ENCODE data around the gene UBL7. TPM values are rescaled to one million over a fixed set of nuclear protein-coding genes. Genes with fewer than 3 reads are reported as not detected.

UBL7 gene
- total RNA-seq, 1 experiment from 2014 or later, result 73.9 TPM

DNA sequence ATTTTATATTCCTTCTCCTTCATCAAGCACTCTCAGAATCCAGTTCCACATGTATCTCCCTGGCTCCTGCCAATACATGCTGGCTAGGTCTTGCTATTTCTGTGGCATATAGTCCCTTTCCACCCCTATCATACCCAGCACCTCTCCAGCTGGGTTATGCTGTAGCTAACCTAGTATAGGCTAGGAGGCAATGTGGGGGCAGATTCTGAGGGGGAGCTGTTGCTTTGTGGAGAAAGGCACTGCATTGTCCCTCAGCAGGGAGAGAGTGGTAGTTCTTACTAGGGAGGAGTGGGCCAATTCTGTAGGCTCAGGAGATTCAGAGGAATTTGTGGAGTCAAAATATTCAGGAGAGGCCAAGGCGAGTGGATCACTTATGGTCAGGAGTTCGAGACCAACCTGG, 39.4 kb upstream of the UBL7 start:
- H3K27ac ChIP-seq, result no peak overlapping the region
- peaks cover 13% of the 10 kb centered on the region for H3K4me1 ChIP-seq (replicated peaks; ENCODE audit: insufficient read depth)
- no peak overlapping the region for H3K4me3 ChIP-seq
- BruUV-seq (replicated peaks), result no TSS peak
- no peaks in the 10 kb centered on the region for H3K27me3 ChIP-seq (ENCODE audit: insufficient read depth, low read depth)
- DNase-seq, result no peak
- TF ChIP-seq, protein P1, sequence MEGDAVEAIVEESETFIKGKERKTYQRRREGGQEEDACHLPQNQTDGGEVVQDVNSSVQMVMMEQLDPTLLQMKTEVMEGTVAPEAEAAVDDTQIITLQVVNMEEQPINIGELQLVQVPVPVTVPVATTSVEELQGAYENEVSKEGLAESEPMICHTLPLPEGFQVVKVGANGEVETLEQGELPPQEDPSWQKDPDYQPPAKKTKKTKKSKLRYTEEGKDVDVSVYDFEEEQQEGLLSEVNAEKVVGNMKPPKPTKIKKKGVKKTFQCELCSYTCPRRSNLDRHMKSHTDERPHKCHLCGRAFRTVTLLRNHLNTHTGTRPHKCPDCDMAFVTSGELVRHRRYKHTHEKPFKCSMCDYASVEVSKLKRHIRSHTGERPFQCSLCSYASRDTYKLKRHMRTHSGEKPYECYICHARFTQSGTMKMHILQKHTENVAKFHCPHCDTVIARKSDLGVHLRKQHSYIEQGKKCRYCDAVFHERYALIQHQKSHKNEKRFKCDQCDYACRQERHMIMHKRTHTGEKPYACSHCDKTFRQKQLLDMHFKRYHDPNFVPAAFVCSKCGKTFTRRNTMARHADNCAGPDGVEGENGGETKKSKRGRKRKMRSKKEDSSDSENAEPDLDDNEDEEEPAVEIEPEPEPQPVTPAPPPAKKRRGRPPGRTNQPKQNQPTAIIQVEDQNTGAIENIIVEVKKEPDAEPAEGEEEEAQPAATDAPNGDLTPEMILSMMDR (conservative IDR thresholded peaks at IDR 0.05), result no peak
- TF ChIP-seq EZH2 (IDR thresholded peaks at IDR 0.05; ENCODE audit: low read depth), result no peak
- no peaks in the 10 kb centered on the region for H4K20me1 ChIP-seq (ENCODE audit: insufficient read depth)
- no peaks in the 10 kb centered on the region for H3K36me3 ChIP-seq (ENCODE audit: low read depth)
- intact Hi-C loops (cut with micrococcal nuclease; ENCODE audit: unreplicated experiment), result no loop called here
- H3K79me2 ChIP-seq (ENCODE audit: low read depth), result no peaks in the 10 kb centered on the region
- ChIA-PET CTCF (no interaction called here), POLR2A (ENCODE audit: unreplicated experiment) (no interaction called here)
- no peak overlapping the region for H2AFZ ChIP-seq
- H3K9me3 ChIP-seq (ENCODE audit: insufficient read depth, low read depth), result no peaks in the 10 kb centered on the region
- H3K4me2 ChIP-seq, result no peak overlapping the region
- H3K9me2 ChIP-seq (ENCODE audit: insufficient read depth), result no peaks in the 10 kb centered on the region
- H3F3A ChIP-seq (ENCODE audit: insufficient read depth, low read depth), result peaks cover 14% of the 10 kb centered on the region; the same call in 1 of the 2 replicates

DNA sequence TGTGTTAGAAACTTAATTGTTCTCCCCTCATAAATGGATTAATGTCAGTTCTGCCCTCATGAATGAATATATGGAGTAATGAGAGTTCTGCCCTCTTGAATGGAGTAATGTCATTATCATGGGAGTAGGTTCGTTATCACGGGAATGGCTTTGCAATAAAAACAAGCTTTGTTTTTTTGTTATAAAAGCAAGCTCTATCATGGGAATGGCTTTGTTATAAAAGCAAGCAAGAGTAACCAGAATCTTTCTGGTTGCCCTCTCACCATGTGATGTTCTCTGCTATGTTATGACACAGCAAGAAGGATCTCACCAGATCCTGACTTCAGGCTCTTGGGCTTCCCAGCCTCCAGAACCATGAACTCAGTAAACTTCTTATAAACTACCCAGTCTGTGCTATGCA, 38.4 kb upstream of the UBL7 start:
- no peak overlapping the region for H3K27ac ChIP-seq
- H3K79me2 ChIP-seq (ENCODE audit: low read depth), result no peaks in the 10 kb centered on the region
- DNase-seq, result no peak
- H2AFZ ChIP-seq, result no peak overlapping the region
- H3K4me1 ChIP-seq (replicated peaks; ENCODE audit: insufficient read depth), result peaks cover 13% of the 10 kb centered on the region
- H3K4me2 ChIP-seq, result no peak overlapping the region
- no TSS peak for BruUV-seq (replicated peaks)
- no peaks in the 10 kb centered on the region for H3K36me3 ChIP-seq (ENCODE audit: low read depth)
- CTCF ChIA-PET, result interaction anchor here (0.6 kb wide), 1 partner anchor 1466 kb away, joined by 5 read pairs; no protein-coding TSS in a partner anchor
- no peaks in the 10 kb centered on the region for H3K27me3 ChIP-seq (ENCODE audit: insufficient read depth, low read depth)
- no peaks in the 10 kb centered on the region for H4K20me1 ChIP-seq (ENCODE audit: insufficient read depth)
- intact Hi-C loops (cut with micrococcal nuclease; ENCODE audit: unreplicated experiment), result no loop called here
- H3K9me3 ChIP-seq (ENCODE audit: insufficient read depth, low read depth), result no peaks in the 10 kb centered on the region
- TF ChIP-seq, protein P1 (conservative IDR thresholded peaks at IDR 0.05), result no peak
- no peak for TF ChIP-seq EZH2 (IDR thresholded peaks at IDR 0.05; ENCODE audit: low read depth)
- no peak overlapping the region for H3K4me3 ChIP-seq
- POLR2A ChIA-PET (ENCODE audit: unreplicated experiment), result interaction anchor here (0.6 kb wide), 2 partner anchors 58 to 59 kb away, joined by 3 to 5 read pairs; no protein-coding TSS in a partner anchor
- H3F3A ChIP-seq (ENCODE audit: insufficient read depth, low read depth), result peaks cover 14% of the 10 kb centered on the region; the same call in 1 of the 2 replicates
- no peaks in the 10 kb centered on the region for H3K9me2 ChIP-seq (ENCODE audit: insufficient read depth)

DNA sequence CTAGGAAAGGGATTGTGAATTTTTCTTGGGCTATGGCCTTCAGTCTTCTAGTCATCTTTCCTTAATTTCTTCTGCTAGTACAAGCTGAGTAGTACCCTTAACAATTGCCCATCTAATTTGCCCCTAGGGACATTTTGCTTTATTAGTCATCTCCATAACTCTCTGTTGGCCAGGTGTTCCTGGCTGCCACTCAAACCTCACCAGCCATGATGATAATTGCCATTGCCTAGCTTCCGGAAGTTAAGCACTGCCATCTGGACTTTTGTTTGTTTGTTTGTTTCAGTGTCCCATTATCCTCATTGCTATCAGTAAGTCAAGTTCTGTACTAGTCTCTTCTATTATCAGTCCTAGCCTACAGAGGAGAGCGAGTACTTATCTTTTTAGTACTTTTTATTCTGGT, 36.6 kb upstream of the UBL7 start:
- intact Hi-C loops (cut with micrococcal nuclease; ENCODE audit: unreplicated experiment), result loop anchor here (1.0 to 2.0 kb wide), 2 partner anchors 33 to 49 kb away; no protein-coding TSS in a partner anchor
- peak; percentile 63 to 89 for DNase-seq

More for the DNA sequence above, 36.6 kb upstream of the UBL7 start:
- Histone ChIP-seq H3K27me3 (ENCODE audit: insufficient read depth, low read depth) (no peaks in the 10 kb centered on the region), H3K4me3 (no peak overlapping the region), H2AFZ (no peak overlapping the region), H3F3A (ENCODE audit: insufficient read depth, low read depth) (peaks cover 14% of the 10 kb centered on the region; the same call in 1 of the 2 replicates), H3K79me2 (ENCODE audit: low read depth) (no peaks in the 10 kb centered on the region), H3K36me3 (ENCODE audit: low read depth) (no peaks in the 10 kb centered on the region), H4K20me1 (ENCODE audit: insufficient read depth) (no peaks in the 10 kb centered on the region), H3K9me3 (ENCODE audit: insufficient read depth, low read depth) (no peaks in the 10 kb centered on the region), H3K4me1 (replicated peaks; ENCODE audit: insufficient read depth) (peaks cover 13% of the 10 kb centered on the region), H3K4me2 (peak overlapping the region; percentile 60), H3K9me2 (ENCODE audit: insufficient read depth) (no peaks in the 10 kb centered on the region), H3K27ac (peak overlapping the region; percentile 50; the same call in 1 of the 2 replicates)
- BruUV-seq (replicated peaks), result no TSS peak
- CTCF ChIA-PET, result interaction anchor here (0.6 to 1.3 kb wide), 2 partner anchors 13 to 20 kb away, joined by 3 read pairs; no protein-coding TSS in a partner anchor
- POLR2A ChIA-PET (ENCODE audit: unreplicated experiment), result interaction anchor here (0.6 kb wide), 2 partner anchors 32 to 33 kb away, joined by 3 to 24 read pairs; no protein-coding TSS in a partner anchor
- no peak for TF ChIP-seq EZH2 (IDR thresholded peaks at IDR 0.05; ENCODE audit: low read depth)
- TF ChIP-seq, protein P1 (conservative IDR thresholded peaks at IDR 0.05), result no peak
